ENCODE data around the gene IL2RA.

DNA sequence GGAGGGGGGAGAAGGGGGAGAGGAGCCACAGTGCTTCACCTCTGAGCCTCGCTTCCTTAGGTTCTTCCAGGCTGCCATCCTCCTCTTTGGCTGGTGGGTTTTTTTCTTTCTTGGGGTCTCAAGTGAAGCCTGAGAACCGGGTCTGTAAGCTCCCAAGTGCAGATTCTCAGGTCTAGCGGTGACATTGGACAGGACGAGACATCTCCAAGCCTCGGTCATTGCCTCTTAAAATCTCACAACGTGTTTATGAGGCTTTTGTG lies 84.0 kb downstream of the IL2RA start:
- no peak for TF ChIP-seq EP300 (IDR thresholded peaks at IDR 0.05; ENCODE audit: low read length)
- no peak for TF ChIP-seq ZNF274 (IDR thresholded peaks at IDR 0.05; ENCODE audit: borderline replicate concordance, low read depth, low read length)
- no peak for TF ChIP-seq CBX2 (IDR thresholded peaks at IDR 0.05; ENCODE audit: insufficient read depth, low read length, poor library complexity, severe bottlenecking)
- TF ChIP-seq, protein P1, sequence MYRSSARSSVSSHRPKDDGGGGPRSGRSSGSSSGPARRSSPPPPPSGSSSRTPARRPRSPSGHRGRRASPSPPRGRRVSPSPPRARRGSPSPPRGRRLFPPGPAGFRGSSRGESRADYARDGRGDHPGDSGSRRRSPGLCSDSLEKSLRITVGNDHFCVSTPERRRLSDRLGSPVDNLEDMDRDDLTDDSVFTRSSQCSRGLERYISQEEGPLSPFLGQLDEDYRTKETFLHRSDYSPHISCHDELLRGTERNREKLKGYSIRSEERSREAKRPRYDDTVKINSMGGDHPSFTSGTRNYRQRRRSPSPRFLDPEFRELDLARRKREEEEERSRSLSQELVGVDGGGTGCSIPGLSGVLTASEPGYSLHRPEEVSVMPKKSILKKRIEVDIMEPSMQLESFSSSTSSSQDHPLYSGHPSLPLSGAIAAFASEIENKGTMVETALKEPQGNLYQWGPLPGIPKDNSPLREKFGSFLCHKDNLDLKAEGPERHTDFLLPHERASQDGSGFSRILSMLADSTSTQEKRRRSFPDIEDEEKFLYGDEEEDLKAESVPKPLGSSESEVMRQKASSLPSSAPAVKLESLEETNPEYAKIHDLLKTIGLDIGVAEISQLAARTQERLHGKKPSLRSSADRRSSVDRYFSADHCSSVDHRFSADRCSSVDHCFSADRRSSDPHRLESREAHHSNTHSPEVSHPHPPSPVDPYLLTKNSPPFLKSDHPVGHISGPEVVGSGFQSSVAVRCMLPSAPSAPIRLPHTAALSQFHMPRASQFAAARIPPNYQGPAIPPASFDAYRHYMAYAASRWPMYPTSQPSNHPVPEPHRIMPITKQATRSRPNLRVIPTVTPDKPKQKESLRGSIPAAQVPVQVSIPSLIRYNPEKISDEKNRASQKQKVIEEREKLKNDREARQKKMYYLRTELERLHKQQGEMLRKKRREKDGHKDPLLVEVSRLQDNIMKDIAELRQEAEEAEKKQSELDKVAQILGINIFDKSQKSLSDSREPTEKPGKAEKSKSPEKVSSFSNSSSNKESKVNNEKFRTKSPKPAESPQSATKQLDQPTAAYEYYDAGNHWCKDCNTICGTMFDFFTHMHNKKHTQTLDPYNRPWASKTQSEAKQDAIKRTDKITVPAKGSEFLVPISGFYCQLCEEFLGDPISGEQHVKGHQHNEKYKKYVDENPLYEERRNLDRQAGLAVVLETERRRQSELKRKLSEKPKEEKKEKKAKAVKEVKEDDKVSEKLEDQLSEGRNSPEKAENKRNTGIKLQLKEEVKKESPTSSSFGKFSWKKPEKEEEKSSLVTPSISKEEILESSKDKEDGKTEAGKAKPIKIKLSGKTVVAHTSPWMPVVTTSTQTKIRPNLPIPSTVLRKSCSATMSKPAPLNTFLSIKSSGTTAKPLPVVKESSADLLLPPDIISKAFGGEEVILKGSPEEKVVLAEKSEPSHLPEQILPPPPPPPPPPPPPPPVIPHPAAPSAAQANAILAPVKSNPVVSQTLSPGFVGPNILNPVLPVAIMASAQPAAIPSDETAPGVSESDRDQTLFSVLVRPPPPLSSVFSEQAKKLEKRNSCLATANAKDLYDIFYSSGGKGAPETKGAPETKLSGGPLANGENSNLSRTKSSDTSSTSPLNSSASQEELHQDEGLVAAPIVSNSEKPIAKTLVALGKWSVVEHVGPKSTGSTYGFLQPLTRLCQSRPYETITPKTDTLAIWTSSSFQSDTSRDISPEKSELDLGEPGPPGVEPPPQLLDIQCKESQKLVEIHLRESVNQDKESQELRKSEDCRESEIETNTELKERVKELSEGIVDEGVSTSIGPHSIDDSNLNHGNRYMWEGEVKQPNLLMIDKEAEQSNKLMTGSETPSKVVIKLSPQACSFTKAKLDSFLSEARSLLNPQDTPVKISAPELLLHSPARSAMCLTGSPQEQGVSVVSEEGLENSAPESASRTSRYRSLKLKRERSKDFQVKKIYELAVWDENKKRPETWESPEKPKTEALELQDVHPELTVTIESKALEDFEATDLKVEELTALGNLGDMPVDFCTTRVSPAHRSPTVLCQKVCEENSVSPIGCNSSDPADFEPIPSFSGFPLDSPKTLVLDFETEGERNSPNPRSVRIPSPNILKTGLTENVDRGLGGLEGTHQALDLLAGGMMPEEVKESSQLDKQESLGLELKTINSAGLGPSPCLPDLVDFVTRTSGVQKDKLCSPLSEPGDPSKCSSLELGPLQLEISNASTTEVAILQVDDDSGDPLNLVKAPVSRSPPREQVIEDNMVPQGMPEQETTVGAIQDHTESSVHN (IDR thresholded peaks at IDR 0.05; ENCODE audit: borderline replicate concordance in 1 of 2, low read depth in 1 of 2): no peak
- TF ChIP-seq, protein P2, sequence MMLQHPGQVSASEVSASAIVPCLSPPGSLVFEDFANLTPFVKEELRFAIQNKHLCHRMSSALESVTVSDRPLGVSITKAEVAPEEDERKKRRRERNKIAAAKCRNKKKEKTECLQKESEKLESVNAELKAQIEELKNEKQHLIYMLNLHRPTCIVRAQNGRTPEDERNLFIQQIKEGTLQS (IDR thresholded peaks at IDR 0.05): no peak
- TF ChIP-seq, protein P2 (CRISPR knock-in tag; conservative IDR thresholded peaks at IDR 0.05): no peak
